HepG2 (cell line): ENCODE data around the gene WDR37. TPM values are rescaled to one million over a fixed set of nuclear protein-coding genes. Genes with fewer than 3 reads are reported as not detected.
A peak's percentile ranks its signal among the peaks of the same experiment; 100 is the strongest.

ENCODE experiments used
- BHLHE40 ChIP-seq: IDR thresholded peaks from 2 replicates; pipeline ENCODE4 v1.6.1; 2011; ENCODE audit warnings: low read length, improper control_type of control experiment
- DPF2 ChIP-seq: sonication (generic); formaldehyde crosslinking; IDR thresholded peaks from 2 replicates; pipeline ENCODE4 v1.4.0; 2020; ENCODE audit warnings: mild to moderate bottlenecking, low read depth, missing genetic modification reagents, borderline replicate concordance
- EEA1 ChIP-seq: sonication (generic); formaldehyde crosslinking; IDR thresholded peaks from 2 replicates; pipeline ENCODE4 v1.5.1; 2020; ENCODE audit warnings: mild to moderate bottlenecking, missing genetic modification reagents, borderline replicate concordance
- ELF4 ChIP-seq: sonication (generic); formaldehyde crosslinking; IDR thresholded peaks from 2 replicates; pipeline ENCODE4 v1.5.0; 2020; ENCODE audit warnings: missing genetic modification reagents, mild to moderate bottlenecking, moderate library complexity, borderline replicate concordance
- FOXC1 ChIP-seq: sonication (generic); formaldehyde crosslinking; IDR thresholded peaks from 2 replicates; pipeline ENCODE4 v1.8.0; 2022; ENCODE audit warnings: mild to moderate bottlenecking, missing genetic modification reagents, borderline replicate concordance
- HCFC1 ChIP-seq: fragments of 150-350 bp; IDR thresholded peaks from 2 replicates; pipeline ENCODE4 v1.6.1; 2014; ENCODE audit warnings: low read depth, low read length
- JARID2 ChIP-seq: sonication (generic); formaldehyde crosslinking; IDR thresholded peaks from 2 replicates; pipeline ENCODE4 v1.8.1; 2023; ENCODE audit warnings: missing genetic modification reagents, inconsistent platforms; ENCODE audit not compliant: insufficient replicate concordance
- MXD4 ChIP-seq: IDR thresholded peaks from 2 replicates; pipeline ENCODE4 v1.6.1; 2016; ENCODE audit warnings: mild to moderate bottlenecking, missing biosample characterization, missing genetic modification reagents
- NFATC3 ChIP-seq: sonication (generic); formaldehyde crosslinking; IDR thresholded peaks from 2 replicates; pipeline ENCODE4 v1.5.1; 2020; ENCODE audit warnings: mild to moderate bottlenecking, missing genetic modification reagents
- RORA ChIP-seq: sonication (generic); formaldehyde crosslinking; IDR thresholded peaks from 2 replicates; pipeline ENCODE4 v1.5.0; 2020; ENCODE audit warnings: mild to moderate bottlenecking, missing genetic modification reagents, moderate library complexity
- RXRB ChIP-seq: IDR thresholded peaks from 2 replicates; pipeline ENCODE4 v1.6.1; 2016; ENCODE audit warnings: borderline replicate concordance, missing genetic modification reagents, missing compliant biosample characterization
- SOX6 ChIP-seq, 2 experiments: fragments of 450-650 bp in 1 of 2; sonication (generic) in 1 of 2; formaldehyde crosslinking in 1 of 2; IDR thresholded peaks; 2 replicates each; pipeline versions ENCODE4 v1.4.0 to v1.6.1; 2017 to 2020; ENCODE audit warnings: antibody characterized with exemption in 1 of 2, mild to moderate bottlenecking in 1 of 2, missing genetic modification reagents in 1 of 2
- SUZ12 ChIP-seq: fragments of 150-350 bp; IDR thresholded peaks from 2 replicates; pipeline ENCODE4 v1.6.1; 2014; ENCODE audit warnings: low read depth, low read length
- TCF7 ChIP-seq: sonication (generic); IDR thresholded peaks from 2 replicates; pipeline ENCODE4 v1.6.1; 2016; ENCODE audit warnings: antibody characterized with exemption, low read depth
- THAP11 ChIP-seq: IDR thresholded peaks from 2 replicates; pipeline ENCODE4 v1.6.1; 2016; ENCODE audit warnings: missing biosample characterization, missing genetic modification reagents
- TOPORS ChIP-seq: sonication (generic); formaldehyde crosslinking; IDR thresholded peaks from 2 replicates; pipeline ENCODE4 v1.8.0; 2023; ENCODE audit warnings: mild to moderate bottlenecking, missing genetic modification reagents
- ZBTB42 ChIP-seq: sonication (generic); formaldehyde crosslinking; IDR thresholded peaks from 2 replicates; pipeline ENCODE4 v1.5.0; 2020; ENCODE audit warnings: mild to moderate bottlenecking, missing genetic modification reagents
- ZNF234 ChIP-seq: sonication (generic); formaldehyde crosslinking; conservative IDR thresholded peaks from 2 replicates; pipeline ENCODE4 v1.5.1; 2020; ENCODE audit warnings: mild to moderate bottlenecking, missing genetic modification reagents
- ZNF253 ChIP-seq: sonication (generic); formaldehyde crosslinking; IDR thresholded peaks from 2 replicates; pipeline ENCODE4 v1.8.0; 2022; ENCODE audit warnings: mild to moderate bottlenecking, missing genetic modification reagents, borderline replicate concordance
- ZNF446 ChIP-seq: sonication (generic); formaldehyde crosslinking; IDR thresholded peaks from 2 replicates; pipeline ENCODE4 v1.5.0; 2020; ENCODE audit warnings: mild to moderate bottlenecking, missing genetic modification reagents
- ZNF670 ChIP-seq: sonication (generic); formaldehyde crosslinking; IDR thresholded peaks from 2 replicates; pipeline ENCODE4 v1.8.0; 2022; ENCODE audit warnings: mild to moderate bottlenecking, missing genetic modification reagents, borderline replicate concordance
- ZNF772 ChIP-seq: sonication (generic); formaldehyde crosslinking; IDR thresholded peaks from 2 replicates; pipeline ENCODE4 v1.5.0; 2020; ENCODE audit warnings: mild to moderate bottlenecking, missing genetic modification reagents
- ZNF878 ChIP-seq: sonication (generic); formaldehyde crosslinking; IDR thresholded peaks from 2 replicates; pipeline ENCODE4 v1.8.1; 2023; ENCODE audit warnings: mild to moderate bottlenecking, missing genetic modification reagents, moderate library complexity
- polyA plus RNA-seq, 8 experiments: library from polyadenylated mRNA; depleted of rRNA in 3 of 8; stranded (reverse) in 7 of 8; unstranded in 1 of 8; fragments of >200 nt; fragmentation: Illumina TruSeq in 4 of 8; extraction: Trizol in 4 of 8; gene quantifications; 2 replicates each; pipeline versions ENCODE4 v1.2.1 to v1.2.3, GENCODE V29; 2011 to 2016; ENCODE audit warnings: low read depth in 4 of 8, missing spikeins in 1 of 8, mixed read lengths in 1 of 8; ENCODE audit not compliant: insufficient read depth in 1 of 8
- total RNA-seq, 5 experiments: library from RNA; depleted of rRNA; stranded (reverse); fragments of >200 nt; fragmentation: Illumina TruSeq; extraction: Trizol; gene quantifications; 2 replicates each; pipeline ENCODE4 v1.2.3, GENCODE V29; 2016; ENCODE audit warnings: low read depth in 1 of 5
- TF ChIP-seq, protein P1 (sequence below): sonication (generic); formaldehyde crosslinking; IDR thresholded peaks from 2 replicates; pipeline ENCODE4 v1.8.0; 2023; ENCODE audit warnings: mild to moderate bottlenecking, missing genetic modification reagents
- TF ChIP-seq, protein P2 (sequence below): sonication (generic); formaldehyde crosslinking; IDR thresholded peaks from 2 replicates; pipeline ENCODE4 v1.5.0; 2020; ENCODE audit warnings: mild to moderate bottlenecking, missing genetic modification reagents

WDR37 gene
- total and polyA plus RNA-seq, 2 of the 13 experiments (the other 11 are each of a cell fraction or from before 2014, with no cell fraction given) = 5.9 to 7.5 TPM

DNA sequence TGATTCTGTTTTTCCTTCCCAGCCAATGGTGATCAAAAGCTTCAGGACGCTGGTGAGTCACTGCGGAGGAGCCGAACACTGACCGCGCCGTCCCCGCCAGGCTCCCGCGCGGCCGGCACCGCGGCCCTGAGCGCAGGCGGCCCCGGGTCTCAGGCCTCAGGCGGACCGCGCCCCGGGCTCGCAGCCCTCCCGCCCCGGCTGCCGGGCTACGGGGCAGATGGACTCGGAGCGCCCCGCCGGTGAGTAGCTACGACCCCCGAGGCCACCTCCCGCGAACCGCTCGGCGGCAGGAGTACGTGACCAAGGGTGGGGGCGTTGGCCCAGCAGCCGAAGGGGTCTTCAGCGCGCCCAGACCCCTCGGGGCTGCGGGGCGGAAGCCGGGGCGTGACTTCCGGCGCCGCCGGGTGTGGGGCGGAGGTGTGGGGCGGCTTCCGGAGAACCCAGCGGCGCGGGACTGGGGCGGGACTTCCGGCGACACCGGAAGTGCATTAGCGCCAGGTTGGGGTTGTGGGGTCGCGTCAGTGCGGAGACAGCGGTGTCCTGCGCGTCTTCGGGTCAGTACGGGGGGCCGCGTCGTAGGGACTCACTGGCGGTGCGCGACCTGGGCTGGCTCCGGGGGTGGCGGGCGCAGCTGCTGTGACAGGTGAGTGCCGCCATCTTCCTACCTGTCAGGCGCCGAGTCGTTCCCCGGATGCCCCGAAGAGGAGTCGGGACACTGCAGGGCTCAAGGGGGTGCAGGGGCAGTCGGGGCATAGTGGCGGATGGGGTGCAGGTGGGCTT is at the start of gene WDR37 (continued):
- TF ChIP-seq ZNF446 (peak; percentile 76; the same call in 1 of the 2 replicates), ELF4 (CRISPR knock-in tag) (no peak), JARID2 (peak; percentile 28), SUZ12 (no peak), ZNF253 (CRISPR knock-in tag) (0 out of 2 replicates have a peak, but pooled peaks have one; percentile 42), MXD4 (CRISPR knock-in tag) (peak; percentile 24; the same call in 1 of the 2 replicates), TCF7 (no peak), FOXC1 (CRISPR knock-in tag) (no peak; the same call in 1 of the 2 replicates), RORA (CRISPR knock-in tag) (no peak), ZNF878 (CRISPR knock-in tag) (peak; percentile 81; the same call in 1 of the 2 replicates), RXRB (CRISPR knock-in tag) (peak; percentile 29; the same call in 1 of the 2 replicates), EEA1 (CRISPR knock-in tag) (no peak), ZNF772 (CRISPR knock-in tag) (no peak), BHLHE40 (0 out of 2 replicates have a peak, but pooled peaks have one; percentile 30), NFATC3 (CRISPR knock-in tag) (peak; percentile 86; the same call in 1 of the 2 replicates), ZNF670 (CRISPR knock-in tag) (no peak; the same call in 1 of the 2 replicates), HCFC1 (peak; percentile 57; the same call in 1 of the 2 replicates), ZBTB42 (CRISPR knock-in tag) (peak; percentile 74; the same call in 1 of the 2 replicates), DPF2 (CRISPR knock-in tag) (no peak), ZNF234 (peak; percentile 92), SOX6 (IDR thresholded peaks at IDR 0.05) (no peak), SOX6 (CRISPR knock-in tag; IDR thresholded peaks at IDR 0.05) (peak; percentile 21; the same call in 1 of the 2 replicates), THAP11 (CRISPR knock-in tag) (peak; percentile 89), TOPORS (CRISPR knock-in tag) (no peak)
- TF ChIP-seq, protein P1, sequence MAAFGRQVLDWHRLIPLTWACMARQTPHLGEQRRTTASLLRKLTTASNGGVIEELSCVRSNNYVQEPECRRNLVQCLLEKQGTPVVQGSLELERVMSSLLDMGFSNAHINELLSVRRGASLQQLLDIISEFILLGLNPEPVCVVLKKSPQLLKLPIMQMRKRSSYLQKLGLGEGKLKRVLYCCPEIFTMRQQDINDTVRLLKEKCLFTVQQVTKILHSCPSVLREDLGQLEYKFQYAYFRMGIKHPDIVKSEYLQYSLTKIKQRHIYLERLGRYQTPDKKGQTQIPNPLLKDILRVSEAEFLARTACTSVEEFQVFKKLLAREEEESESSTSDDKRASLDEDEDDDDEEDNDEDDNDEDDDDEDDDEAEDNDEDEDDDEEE = no peak; the same call in 1 of the 2 replicates
- TF ChIP-seq, protein P2, sequence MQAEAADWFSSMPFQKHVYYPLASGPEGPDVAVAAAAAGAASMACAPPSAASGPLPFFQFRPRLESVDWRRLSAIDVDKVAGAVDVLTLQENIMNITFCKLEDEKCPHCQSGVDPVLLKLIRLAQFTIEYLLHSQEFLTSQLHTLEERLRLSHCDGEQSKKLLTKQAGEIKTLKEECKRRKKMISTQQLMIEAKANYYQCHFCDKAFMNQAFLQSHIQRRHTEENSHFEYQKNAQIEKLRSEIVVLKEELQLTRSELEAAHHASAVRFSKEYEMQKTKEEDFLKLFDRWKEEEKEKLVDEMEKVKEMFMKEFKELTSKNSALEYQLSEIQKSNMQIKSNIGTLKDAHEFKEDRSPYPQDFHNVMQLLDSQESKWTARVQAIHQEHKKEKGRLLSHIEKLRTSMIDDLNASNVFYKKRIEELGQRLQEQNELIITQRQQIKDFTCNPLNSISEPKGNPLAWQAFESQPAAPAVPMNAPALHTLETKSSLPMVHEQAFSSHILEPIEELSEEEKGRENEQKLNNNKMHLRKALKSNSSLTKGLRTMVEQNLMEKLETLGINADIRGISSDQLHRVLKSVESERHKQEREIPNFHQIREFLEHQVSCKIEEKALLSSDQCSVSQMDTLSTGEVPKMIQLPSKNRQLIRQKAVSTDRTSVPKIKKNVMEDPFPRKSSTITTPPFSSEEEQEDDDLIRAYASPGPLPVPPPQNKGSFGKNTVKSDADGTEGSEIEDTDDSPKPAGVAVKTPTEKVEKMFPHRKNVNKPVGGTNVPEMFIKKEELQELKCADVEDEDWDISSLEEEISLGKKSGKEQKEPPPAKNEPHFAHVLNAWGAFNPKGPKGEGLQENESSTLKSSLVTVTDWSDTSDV (CRISPR knock-in tag) = 0 out of 2 replicates have a peak, but pooled peaks have one; percentile 22
